MCF 10A (cell line): ENCODE results near the gene ISLR. TPM values are rescaled to one million over a fixed set of nuclear protein-coding genes. Genes with fewer than 3 reads are reported as not detected.

Experiments used
- BruUV-seq: library from RNA; stranded (reverse); fragments of 400-500 nt; replicated peaks from 2 replicates; lab custom pipeline; 2021; lab: Mats Ljungman, UMichigan
- CTCF ChIA-PET: fragments of 300-600 bp; sonication (Branson Sonifier 250); formaldehyde crosslinking; extraction: SDS; loops from one replicate; lab custom pipeline; 2021; ENCODE audit warnings: antibody characterized with exemption, inconsistent platforms; lab: Yijun Ruan, JAX
- POLR2A ChIA-PET: fragments of 300-600, 350-650 bp; sonication (Branson Sonifier 250); formaldehyde crosslinking; extraction: SDS; loops from one replicate; lab custom pipeline; 2020; ENCODE audit warnings: antibody characterized with exemption, inconsistent platforms; lab: Yijun Ruan, JAX
- DNase-seq: peaks from one replicate; pipeline ENCODE4 v3.0.0-alpha.2; 2018; ENCODE audit not compliant: unreplicated experiment
- H3K27ac Mint-ChIP-seq: one replicate; pipeline ENCODE4 v1.8.0; 2022; ENCODE audit warnings: mild to moderate bottlenecking, low read depth, mixed read lengths; ENCODE audit not compliant: unreplicated experiment
- H3K27me3 Mint-ChIP-seq: one replicate; pipeline ENCODE4 v1.8.0; 2022; ENCODE audit warnings: mixed read lengths; ENCODE audit not compliant: insufficient read depth, unreplicated experiment
- H3K36me3 Mint-ChIP-seq: one replicate; pipeline ENCODE4 v1.8.0; 2022; ENCODE audit warnings: mild to moderate bottlenecking, moderate library complexity, mixed read lengths; ENCODE audit not compliant: insufficient read depth, unreplicated experiment
- H3K4me1 Mint-ChIP-seq: one replicate; pipeline ENCODE4 v1.8.0; 2022; ENCODE audit warnings: mixed read lengths; ENCODE audit not compliant: insufficient read depth, unreplicated experiment
- H3K4me3 Mint-ChIP-seq: one replicate; pipeline ENCODE4 v1.8.0; 2022; ENCODE audit warnings: mild to moderate bottlenecking, moderate library complexity, mixed read lengths; ENCODE audit not compliant: unreplicated experiment
- H3K9me3 Mint-ChIP-seq: one replicate; pipeline ENCODE4 v1.8.0; 2022; ENCODE audit warnings: mixed read lengths; ENCODE audit not compliant: unreplicated experiment
- intact Hi-C: fragments of 100-400 bp; cut with micrococcal nuclease; formaldehyde crosslinking; loops from 2 replicates; pipeline ENCODE4 v1.14.1; 2022
- total RNA-seq: library from RNA; stranded (reverse); gene quantifications from 2 replicates; pipeline ENCODE4 v1.2.3, GENCODE V29; 2022
- TF ChIP-seq, protein P1 (sequence below): fragments of 200-600 bp; IDR thresholded peaks from one replicate; pipeline ENCODE4 v1.8.0; 2022; ENCODE audit warnings: antibody characterized with exemption, mild to moderate bottlenecking; ENCODE audit not compliant: unreplicated experiment

The ISLR gene
- total RNA-seq, 1 experiment from 2014 or later = not detected

DNA sequence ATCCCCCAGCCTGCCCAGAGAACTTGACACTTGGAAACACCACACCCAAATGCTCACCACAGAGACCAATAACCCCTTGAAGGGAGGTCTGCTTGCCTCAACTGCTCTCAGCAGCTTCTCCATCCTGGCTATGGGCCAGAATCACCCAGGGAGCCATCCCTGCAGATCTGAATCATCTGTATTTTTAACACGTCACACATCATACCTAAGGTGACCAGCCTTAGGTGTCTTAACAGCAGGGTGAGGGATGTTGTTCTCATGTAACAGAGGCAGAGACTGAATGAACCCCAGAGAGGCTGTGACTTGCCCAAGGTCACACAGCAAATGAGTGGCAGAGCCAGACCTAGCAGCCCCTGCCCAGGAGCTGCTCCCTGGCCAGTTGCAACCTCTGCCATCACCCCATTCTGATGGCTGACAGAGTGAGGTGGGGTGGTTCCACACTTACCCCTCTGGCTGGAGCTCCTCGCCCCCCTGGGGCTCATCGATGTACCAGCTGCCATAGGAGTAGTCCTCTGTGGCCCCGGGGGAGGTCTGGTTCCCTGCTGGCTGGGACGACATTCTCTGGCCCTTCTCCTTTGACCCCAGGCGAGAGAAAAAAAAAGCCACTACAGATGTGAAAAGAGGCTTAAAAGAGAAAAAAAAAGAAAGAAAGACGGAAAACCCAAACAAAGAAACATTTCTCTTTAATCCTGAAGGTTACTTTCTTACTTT, 28.4 kb downstream of the ISLR start:
- Mint-ChIP-seq H3K4me3 (no peak overlapping the region), H3K36me3 (no peaks in the 10 kb centered on the region), H3K27ac (peak overlapping the region; percentile 10), H3K9me3 (no peaks in the 10 kb centered on the region), H3K4me1 (peaks cover 29% of the 10 kb centered on the region), H3K27me3 (no peaks in the 10 kb centered on the region)
- BruUV-seq = no TSS peak
- intact Hi-C loops = no loop called here
- ChIA-PET POLR2A (interaction anchor here (0.6 kb wide), 2 partner anchors 94 to 1356 kb away, joined by 4 read pairs; no protein-coding TSS in a partner anchor), CTCF (no interaction called here)
- peak; percentile 88 for DNase-seq
- TF ChIP-seq, protein P1, sequence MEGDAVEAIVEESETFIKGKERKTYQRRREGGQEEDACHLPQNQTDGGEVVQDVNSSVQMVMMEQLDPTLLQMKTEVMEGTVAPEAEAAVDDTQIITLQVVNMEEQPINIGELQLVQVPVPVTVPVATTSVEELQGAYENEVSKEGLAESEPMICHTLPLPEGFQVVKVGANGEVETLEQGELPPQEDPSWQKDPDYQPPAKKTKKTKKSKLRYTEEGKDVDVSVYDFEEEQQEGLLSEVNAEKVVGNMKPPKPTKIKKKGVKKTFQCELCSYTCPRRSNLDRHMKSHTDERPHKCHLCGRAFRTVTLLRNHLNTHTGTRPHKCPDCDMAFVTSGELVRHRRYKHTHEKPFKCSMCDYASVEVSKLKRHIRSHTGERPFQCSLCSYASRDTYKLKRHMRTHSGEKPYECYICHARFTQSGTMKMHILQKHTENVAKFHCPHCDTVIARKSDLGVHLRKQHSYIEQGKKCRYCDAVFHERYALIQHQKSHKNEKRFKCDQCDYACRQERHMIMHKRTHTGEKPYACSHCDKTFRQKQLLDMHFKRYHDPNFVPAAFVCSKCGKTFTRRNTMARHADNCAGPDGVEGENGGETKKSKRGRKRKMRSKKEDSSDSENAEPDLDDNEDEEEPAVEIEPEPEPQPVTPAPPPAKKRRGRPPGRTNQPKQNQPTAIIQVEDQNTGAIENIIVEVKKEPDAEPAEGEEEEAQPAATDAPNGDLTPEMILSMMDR = no peak

DNA sequence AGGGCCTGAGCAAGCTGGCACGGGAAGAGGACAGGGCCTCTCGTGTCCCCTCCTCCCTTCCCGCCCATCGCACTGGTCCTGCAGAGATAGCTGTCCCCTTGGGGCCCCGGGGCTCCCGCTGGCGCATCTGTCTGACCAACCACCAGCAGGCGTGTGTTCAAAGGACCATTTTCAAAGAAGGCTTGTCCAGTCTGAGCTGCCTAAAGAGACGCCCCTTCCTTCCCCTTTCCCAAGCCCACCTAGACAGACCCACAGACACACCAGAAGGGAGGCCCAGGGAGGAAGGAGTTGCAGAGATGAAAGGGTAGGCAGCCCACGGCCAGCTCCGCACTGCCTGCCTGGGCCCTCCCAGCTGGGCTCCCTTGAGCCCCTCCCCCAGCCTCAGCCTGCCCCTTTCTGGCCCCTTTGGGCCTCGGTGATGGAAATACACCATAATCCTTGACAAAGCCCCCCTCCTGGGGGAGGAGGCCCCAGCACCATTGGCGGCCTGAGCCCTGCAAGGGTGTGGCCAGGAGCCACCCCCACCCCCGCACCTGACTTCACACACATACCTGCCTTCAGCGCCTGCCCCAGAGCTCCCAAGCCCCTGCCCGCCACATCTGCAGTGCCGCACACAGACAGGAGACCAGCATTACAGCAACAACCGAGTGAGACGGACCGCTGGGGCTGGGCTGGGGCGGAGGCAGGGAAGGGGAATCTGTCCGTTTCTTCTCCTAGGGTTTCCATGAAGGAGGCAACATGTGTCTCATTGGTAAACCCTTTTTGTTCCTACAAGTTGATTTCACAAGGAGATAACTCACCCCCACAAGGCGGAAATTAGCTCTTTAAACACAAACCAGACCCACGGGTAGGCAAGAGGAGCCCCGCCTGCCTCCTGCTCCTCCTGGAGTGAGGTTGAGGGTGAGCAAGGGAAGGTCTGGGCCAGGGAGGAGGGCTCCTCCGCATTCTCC, 29.2 kb downstream of the ISLR start, which contains the start of gene STRA6:
STRA6 (minus strand) TSS at position 336 of the 950 bp plus-strand sequence. CDS start 520 bp downstream, outside the sequence.
- no TSS peak for BruUV-seq
- Mint-ChIP-seq H3K4me3 (no peak within 1 kb of the TSS), H3K36me3 (no peaks in the 10 kb centered on the region), H3K27me3 (no peaks in the 10 kb centered on the region), H3K4me1 (peaks cover 29% of the 10 kb centered on the region), H3K27ac (peak within 1 kb of the TSS; percentile 39), H3K9me3 (no peaks in the 10 kb centered on the region)
- intact Hi-C loops = no loop called here
- POLR2A ChIA-PET = interaction anchor here (0.6 kb wide), 1 partner anchor 21 kb away, joined by 4 read pairs; no protein-coding TSS in a partner anchor
- CTCF ChIA-PET = interaction anchor here (0.5 to 2.2 kb wide), 3 partner anchors 9 to 228 kb away, joined by 3 to 6 read pairs (median 4); no protein-coding TSS in a partner anchor
- peak; percentile 72 for DNase-seq
- TF ChIP-seq, protein P1 = no peak

DNA sequence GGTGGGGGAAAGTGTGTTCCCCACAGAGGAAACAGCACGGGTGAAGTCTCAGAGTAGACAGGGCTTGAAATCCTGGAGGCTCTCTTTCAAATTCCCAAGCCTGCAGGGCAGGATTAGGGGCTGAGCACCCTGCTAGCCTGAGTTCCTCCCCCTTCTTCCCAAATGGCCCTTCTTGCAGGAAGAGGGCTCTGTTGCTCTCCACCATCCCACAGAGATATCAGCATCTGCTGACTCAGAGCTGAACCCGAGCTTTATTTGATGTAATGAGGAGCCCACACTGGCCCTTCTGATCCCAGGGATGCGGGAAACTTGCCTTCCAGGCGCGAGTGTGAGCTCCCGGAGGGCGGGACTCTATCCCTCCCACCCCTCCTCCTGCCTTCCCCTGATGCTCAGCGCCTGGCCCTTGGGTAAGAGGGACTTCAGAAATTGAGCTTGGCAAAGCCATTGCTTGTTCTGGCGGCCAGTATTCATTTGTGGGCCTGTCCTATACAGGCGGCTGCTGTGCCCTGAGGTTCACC, 30.5 kb downstream of the ISLR start:
- intact Hi-C loops = no loop called here
- CTCF ChIA-PET = interaction anchor here (0.8 to 2.2 kb wide), 2 partner anchors 10 to 229 kb away, joined by 4 to 6 read pairs; no protein-coding TSS in a partner anchor
- no TSS peak for BruUV-seq
- Mint-ChIP-seq H3K27me3 (no peaks in the 10 kb centered on the region), H3K27ac (no peak overlapping the region), H3K36me3 (peaks cover 5% of the 10 kb centered on the region), H3K4me1 (peaks cover 29% of the 10 kb centered on the region), H3K4me3 (no peak overlapping the region), H3K9me3 (no peaks in the 10 kb centered on the region)
- POLR2A ChIA-PET = no interaction called here
- TF ChIP-seq, protein P1 = no peak
- peak; percentile 61 for DNase-seq
